Erythroblast (primary cell): Measurements from ENCODE around the gene ATG9A.

ENCODE experiments used
- GATA1 ChIP-seq: IDR thresholded peaks from 2 replicates; pipeline ENCODE4 v1.6.1; 2011; ENCODE audit warnings: low read depth, mild to moderate bottlenecking, control low read depth, low read length, moderate library complexity
- POLR2A ChIP-seq: IDR thresholded peaks from 2 replicates; pipeline ENCODE4 v1.6.1; 2011; ENCODE audit warnings: mild to moderate bottlenecking, low read length

DNA sequence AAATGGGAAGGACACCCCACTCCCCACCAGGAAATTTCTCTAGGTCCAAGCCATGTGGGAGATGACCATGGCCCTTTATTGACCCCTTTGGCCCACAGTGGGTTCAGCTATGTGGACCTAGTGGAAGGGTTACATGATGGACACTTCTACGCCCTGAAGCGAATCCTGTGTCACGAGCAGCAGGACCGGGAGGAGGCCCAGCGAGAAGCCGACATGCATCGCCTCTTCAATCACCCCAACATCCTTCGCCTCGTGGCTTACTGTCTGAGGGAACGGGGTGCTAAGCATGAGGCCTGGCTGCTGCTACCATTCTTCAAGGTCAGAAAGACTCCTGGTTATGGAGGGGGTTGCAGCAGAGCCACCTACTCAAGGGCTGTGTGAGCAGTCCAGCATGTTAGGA is 17.1 kb upstream of the ATG9A start:
- TF ChIP-seq POLR2A (no peak), GATA1 (no peak)
